GM12801 (cell line): ENCODE measurements around the gene PLEKHO2.

Source experiments
- TF ChIP-seq, protein P1 (sequence below): IDR thresholded peaks from one replicate; pipeline ENCODE4 v1.5.1; 2011; ENCODE audit warnings: control low read depth; ENCODE audit not compliant: insufficient read length; ENCODE audit errors: extremely low read depth

PLEKHO2 gene

GRCh38 chr15:64842986-64843561, 1.4 kb downstream of the PLEKHO2 start:
- TF ChIP-seq, protein P1, sequence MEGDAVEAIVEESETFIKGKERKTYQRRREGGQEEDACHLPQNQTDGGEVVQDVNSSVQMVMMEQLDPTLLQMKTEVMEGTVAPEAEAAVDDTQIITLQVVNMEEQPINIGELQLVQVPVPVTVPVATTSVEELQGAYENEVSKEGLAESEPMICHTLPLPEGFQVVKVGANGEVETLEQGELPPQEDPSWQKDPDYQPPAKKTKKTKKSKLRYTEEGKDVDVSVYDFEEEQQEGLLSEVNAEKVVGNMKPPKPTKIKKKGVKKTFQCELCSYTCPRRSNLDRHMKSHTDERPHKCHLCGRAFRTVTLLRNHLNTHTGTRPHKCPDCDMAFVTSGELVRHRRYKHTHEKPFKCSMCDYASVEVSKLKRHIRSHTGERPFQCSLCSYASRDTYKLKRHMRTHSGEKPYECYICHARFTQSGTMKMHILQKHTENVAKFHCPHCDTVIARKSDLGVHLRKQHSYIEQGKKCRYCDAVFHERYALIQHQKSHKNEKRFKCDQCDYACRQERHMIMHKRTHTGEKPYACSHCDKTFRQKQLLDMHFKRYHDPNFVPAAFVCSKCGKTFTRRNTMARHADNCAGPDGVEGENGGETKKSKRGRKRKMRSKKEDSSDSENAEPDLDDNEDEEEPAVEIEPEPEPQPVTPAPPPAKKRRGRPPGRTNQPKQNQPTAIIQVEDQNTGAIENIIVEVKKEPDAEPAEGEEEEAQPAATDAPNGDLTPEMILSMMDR = no peak

DNA sequence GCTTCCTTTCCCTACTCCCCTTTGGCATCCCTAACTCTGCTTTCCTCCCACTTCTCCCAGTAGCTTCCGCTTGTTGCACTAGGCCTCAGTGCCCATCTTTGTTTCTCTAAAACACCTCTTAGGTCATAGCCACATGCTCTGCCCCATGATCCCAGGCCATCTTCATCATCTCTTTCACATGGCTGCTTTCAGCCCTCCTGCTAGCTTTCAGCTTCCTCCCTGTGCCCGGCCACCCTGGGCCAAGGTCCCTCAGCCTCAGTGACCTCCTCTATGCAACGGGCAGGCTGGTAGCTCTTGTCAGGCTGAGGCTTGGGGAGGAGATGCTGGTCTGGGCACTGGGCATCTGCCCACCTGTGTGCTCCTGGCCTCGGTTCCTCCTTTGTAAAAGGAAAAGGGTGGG, 2.3 kb downstream of the PLEKHO2 start:
- TF ChIP-seq, protein P1 = no peak

GRCh38 chr15:64844576-64845145, 2.9 kb downstream of the PLEKHO2 start:
- TF ChIP-seq, protein P1 = no peak

DNA sequence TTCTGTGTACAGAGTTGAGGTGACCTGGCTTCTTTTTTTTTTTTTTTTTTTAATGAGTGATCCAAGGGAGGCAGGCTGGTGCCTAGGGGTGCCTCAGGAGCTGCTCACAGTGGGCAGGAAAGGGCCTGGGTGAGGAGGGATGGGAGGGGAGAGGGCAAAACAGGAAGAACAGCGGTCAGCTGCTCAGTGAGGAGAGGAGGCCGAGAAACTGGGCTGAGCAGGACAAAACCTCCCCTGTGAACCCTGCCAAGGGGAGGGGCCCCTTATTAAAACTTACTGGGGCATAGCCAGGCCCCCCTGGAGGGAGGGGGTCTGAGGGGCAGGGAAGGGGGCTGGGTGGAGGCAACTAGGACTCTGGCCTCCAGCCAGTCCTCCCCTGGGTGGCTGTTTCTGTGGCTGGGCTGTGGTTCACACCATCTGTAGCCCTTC, 3.5 kb downstream of the PLEKHO2 start:
- TF ChIP-seq, protein P1 = no peak

GRCh38 chr15:64845831-64846595, 4.3 kb downstream of the PLEKHO2 start:
- TF ChIP-seq, protein P1 = no peak

DNA sequence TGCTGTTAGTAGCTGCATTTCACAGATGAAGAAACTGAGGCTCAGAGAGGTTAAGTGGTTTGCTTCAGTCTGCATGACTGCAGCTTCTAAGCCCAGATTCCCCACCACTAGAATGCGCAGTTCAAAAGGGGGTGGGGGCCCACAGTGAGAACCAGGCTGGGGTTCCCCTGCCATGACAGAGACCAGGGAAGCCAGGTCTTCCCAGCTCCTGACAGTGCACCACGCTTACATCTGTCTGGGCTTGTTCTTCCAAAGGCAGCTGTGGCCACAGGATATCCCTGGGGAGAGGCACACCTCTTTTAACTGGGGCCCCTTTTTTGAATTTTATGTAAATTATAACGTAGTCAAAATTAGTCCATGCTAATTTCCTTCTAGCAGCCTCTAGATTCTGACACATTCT, 5.3 kb downstream of the PLEKHO2 start:
- TF ChIP-seq, protein P1 = no peak

DNA sequence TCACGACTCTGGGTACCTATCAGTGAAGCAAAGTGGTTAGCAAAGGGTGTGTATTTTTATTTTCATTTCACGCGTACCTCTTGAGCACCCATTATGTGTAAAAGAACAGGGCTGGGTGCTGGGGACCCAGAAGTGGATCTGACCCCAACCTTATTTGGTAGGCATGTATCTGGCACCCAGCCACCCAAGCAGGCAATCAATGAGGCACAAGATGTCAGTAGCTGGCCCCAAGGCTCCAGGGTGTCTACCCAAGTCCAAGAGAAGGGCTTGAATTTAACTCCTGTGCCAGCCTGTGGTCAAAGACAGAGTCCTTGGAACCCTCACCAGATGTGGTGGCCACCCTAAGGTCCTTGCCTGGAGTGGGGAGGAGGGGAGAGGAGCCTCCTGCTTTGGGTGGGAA, 5.7 kb downstream of the PLEKHO2 start:
- TF ChIP-seq, protein P1 = no peak
